ENCODE data around the gene ZNF518A.

Gene ZNF518A

GRCh38 chr10:96093948-96094347 lies 36.1 kb upstream of the ZNF518A start:
- H4K91ac ChIP-seq (ENCODE audit: low read length) = no peak overlapping the region
- no peaks in the 10 kb centered on the region for H3K9me3 ChIP-seq (ENCODE audit: control insufficient read depth, low read length)
- no peak overlapping the region for H3K18ac ChIP-seq (ENCODE audit: low read depth in 1 of 2, low read length in 2 of 2)
- DNase-seq = no peak
- H2BK12ac ChIP-seq (ENCODE audit: low read length in 2 of 2) = no peak overlapping the region
- 100% methylated on average over 1 of the region's 2 CpGs for WGBS
- H2AFZ ChIP-seq (ENCODE audit: low read depth, low read length) = no peak overlapping the region
- no peak overlapping the region for H3K4me3 ChIP-seq (ENCODE audit: insufficient read depth in 1 of 2, low read depth in 1 of 2, low read length in 2 of 2)
- H3K79me1 ChIP-seq (replicated peaks; ENCODE audit: low read length, poor library complexity, severe bottlenecking) = no peaks in the 10 kb centered on the region
- peaks cover 3% of the 10 kb centered on the region for H3K4me1 ChIP-seq (ENCODE audit: control insufficient read depth, insufficient read depth, low read depth, low read length)
- no peak overlapping the region for H2BK120ac ChIP-seq (ENCODE audit: low read depth, low read length)
- H2BK15ac ChIP-seq (ENCODE audit: low read depth, poor library complexity, severe bottlenecking) = no peak overlapping the region
- H2BK5ac ChIP-seq (ENCODE audit: low read depth, low read length, poor library complexity, severe bottlenecking) = no peak overlapping the region
- H2AK5ac ChIP-seq (ENCODE audit: low read length, severe bottlenecking) = no peak overlapping the region
- H3K27ac ChIP-seq (ENCODE audit: low read length, poor library complexity, severe bottlenecking) = no peak overlapping the region
- no peak overlapping the region for H3K14ac ChIP-seq (ENCODE audit: low read length in 2 of 2)
- H3K36me3 ChIP-seq (ENCODE audit: control insufficient read depth in 1 of 2, insufficient read depth in 2 of 2, low read depth in 1 of 2, low read length in 2 of 2) = no peaks in the 10 kb centered on the region
- H3K4ac ChIP-seq (ENCODE audit: low read depth in 1 of 2, low read length in 2 of 2) = no peak overlapping the region
- peaks cover 4 to 54% of the 10 kb centered on the region in 2 experiments for H3K27me3 ChIP-seq (ENCODE audit: control insufficient read depth in 1 of 2, insufficient read depth in 1 of 2, low read length in 2 of 2)
- H3K4me2 ChIP-seq (ENCODE audit: low read length, poor library complexity, severe bottlenecking) = no peak overlapping the region
- H3K9ac ChIP-seq (ENCODE audit: low read length) = no peak overlapping the region
- no peak overlapping the region for H3K23ac ChIP-seq (ENCODE audit: low read length in 2 of 2)
- H4K8ac ChIP-seq (ENCODE audit: low read length) = no peak overlapping the region

- Histone ChIP-seq H2BK120ac (ENCODE audit: low read depth, low read length) (no peak overlapping the region), H3K4me3 (ENCODE audit: insufficient read depth in 1 of 2, low read depth in 1 of 2, low read length in 2 of 2) (no peak overlapping the region), H2AK5ac (ENCODE audit: low read length, severe bottlenecking) (no peak overlapping the region), H3K4ac (ENCODE audit: low read depth in 1 of 2, low read length in 2 of 2) (no peak overlapping the region), H3K4me2 (ENCODE audit: low read length, poor library complexity, severe bottlenecking) (no peak overlapping the region), H2BK5ac (ENCODE audit: low read depth, low read length, poor library complexity, severe bottlenecking) (no peak overlapping the region), H3K27ac (ENCODE audit: low read length, poor library complexity, severe bottlenecking) (no peak overlapping the region), H3K4me1 (ENCODE audit: control insufficient read depth, insufficient read depth, low read depth, low read length) (no peaks in the 10 kb centered on the region), H3K23ac (ENCODE audit: low read length in 2 of 2) (no peak overlapping the region), H2BK12ac (ENCODE audit: low read length in 2 of 2) (no peak overlapping the region), H3K9me3 (ENCODE audit: control insufficient read depth, low read length) (no peaks in the 10 kb centered on the region), H3K18ac (ENCODE audit: low read depth in 1 of 2, low read length in 2 of 2) (no peak overlapping the region), H4K91ac (ENCODE audit: low read length) (no peak overlapping the region), H3K27me3 (ENCODE audit: control insufficient read depth in 1 of 2, insufficient read depth in 1 of 2, low read length in 2 of 2) (peaks cover 4 to 54% of the 10 kb centered on the region in 2 experiments), H4K8ac (ENCODE audit: low read length) (no peak overlapping the region), H3K9ac (ENCODE audit: low read length) (no peak overlapping the region), H2AFZ (ENCODE audit: low read depth, low read length) (no peak overlapping the region), H2BK15ac (ENCODE audit: low read depth, poor library complexity, severe bottlenecking) (no peak overlapping the region), H3K36me3 (ENCODE audit: control insufficient read depth in 1 of 2, insufficient read depth in 2 of 2, low read depth in 1 of 2, low read length in 2 of 2) (no peaks in the 10 kb centered on the region), H3K79me1 (replicated peaks; ENCODE audit: low read length, poor library complexity, severe bottlenecking) (no peaks in the 10 kb centered on the region), H3K14ac (ENCODE audit: low read length in 2 of 2) (no peak overlapping the region)
- DNase-seq = no peak
- WGBS = 67% methylated on average over 1 of the region's 1 CpG
These were observed 33.1 kb upstream of the ZNF518A start for GRCh38 chr10:96096958-96097357.

- H2BK120ac ChIP-seq (ENCODE audit: low read depth, low read length) = no peak overlapping the region
- no peak overlapping the region for H4K8ac ChIP-seq (ENCODE audit: low read length)
- no peaks in the 10 kb centered on the region for H3K4me1 ChIP-seq (ENCODE audit: control insufficient read depth, insufficient read depth, low read depth, low read length)
- no peak overlapping the region for H3K18ac ChIP-seq (ENCODE audit: low read depth in 1 of 2, low read length in 2 of 2)
- H4K91ac ChIP-seq (ENCODE audit: low read length) = no peak overlapping the region
- no peaks in the 10 kb centered on the region for H3K9me3 ChIP-seq (ENCODE audit: control insufficient read depth, low read length)
- no peak overlapping the region for H2AK5ac ChIP-seq (ENCODE audit: low read length, severe bottlenecking)
- H2BK15ac ChIP-seq (ENCODE audit: low read depth, poor library complexity, severe bottlenecking) = no peak overlapping the region
- 89% methylated on average over 1 of the region's 3 CpGs for WGBS
- peaks cover 3 to 47% of the 10 kb centered on the region in 2 experiments for H3K27me3 ChIP-seq (ENCODE audit: control insufficient read depth in 1 of 2, insufficient read depth in 1 of 2, low read length in 2 of 2)
- no peak overlapping the region for H2BK5ac ChIP-seq (ENCODE audit: low read depth, low read length, poor library complexity, severe bottlenecking)
- H2AFZ ChIP-seq (ENCODE audit: low read depth, low read length) = no peak overlapping the region
- H3K4me2 ChIP-seq (ENCODE audit: low read length, poor library complexity, severe bottlenecking) = no peak overlapping the region
- H2BK12ac ChIP-seq (ENCODE audit: low read length in 2 of 2) = no peak overlapping the region
- no peak overlapping the region for H3K4ac ChIP-seq (ENCODE audit: low read depth in 1 of 2, low read length in 2 of 2)
- H3K14ac ChIP-seq (ENCODE audit: low read length in 2 of 2) = no peak overlapping the region
- no peak overlapping the region for H3K27ac ChIP-seq (ENCODE audit: low read length, poor library complexity, severe bottlenecking)
- no peaks in the 10 kb centered on the region for H3K36me3 ChIP-seq (ENCODE audit: control insufficient read depth in 1 of 2, insufficient read depth in 2 of 2, low read depth in 1 of 2, low read length in 2 of 2)
- no peak overlapping the region for H3K23ac ChIP-seq (ENCODE audit: low read length in 2 of 2)
- H3K9ac ChIP-seq (ENCODE audit: low read length) = no peak overlapping the region
- DNase-seq = no peak
- no peak overlapping the region for H3K4me3 ChIP-seq (ENCODE audit: insufficient read depth in 1 of 2, low read depth in 1 of 2, low read length in 2 of 2)
- H3K79me1 ChIP-seq (replicated peaks; ENCODE audit: low read length, poor library complexity, severe bottlenecking) = no peaks in the 10 kb centered on the region
These were observed 32.2 kb upstream of the ZNF518A start for GRCh38 chr10:96097865-96098264.

- Histone ChIP-seq H3K14ac (ENCODE audit: low read length in 2 of 2) (no peak overlapping the region), H2AFZ (ENCODE audit: low read depth, low read length) (no peak overlapping the region), H3K4me2 (ENCODE audit: low read length, poor library complexity, severe bottlenecking) (no peak overlapping the region), H3K27me3 (ENCODE audit: control insufficient read depth in 1 of 2, insufficient read depth in 1 of 2, low read length in 2 of 2) (peaks cover 3 to 8% of the 10 kb centered on the region in 2 experiments), H3K27ac (ENCODE audit: low read length, poor library complexity, severe bottlenecking) (no peak overlapping the region), H3K9me3 (ENCODE audit: control insufficient read depth, low read length) (no peaks in the 10 kb centered on the region), H3K18ac (ENCODE audit: low read depth in 1 of 2, low read length in 2 of 2) (no peak overlapping the region), H2BK120ac (ENCODE audit: low read depth, low read length) (no peak overlapping the region), H3K4ac (ENCODE audit: low read depth in 1 of 2, low read length in 2 of 2) (no peak overlapping the region), H3K79me1 (replicated peaks; ENCODE audit: low read length, poor library complexity, severe bottlenecking) (no peaks in the 10 kb centered on the region), H3K23ac (ENCODE audit: low read length in 2 of 2) (no peak overlapping the region), H3K9ac (ENCODE audit: low read length) (no peak overlapping the region), H4K8ac (ENCODE audit: low read length) (no peak overlapping the region), H4K91ac (ENCODE audit: low read length) (no peak overlapping the region), H2BK15ac (ENCODE audit: low read depth, poor library complexity, severe bottlenecking) (no peak overlapping the region), H2BK5ac (ENCODE audit: low read depth, low read length, poor library complexity, severe bottlenecking) (no peak overlapping the region), H3K4me1 (ENCODE audit: control insufficient read depth, insufficient read depth, low read depth, low read length) (no peaks in the 10 kb centered on the region), H3K4me3 (ENCODE audit: insufficient read depth in 1 of 2, low read depth in 1 of 2, low read length in 2 of 2) (no peak overlapping the region), H2BK12ac (ENCODE audit: low read length in 2 of 2) (no peak overlapping the region), H2AK5ac (ENCODE audit: low read length, severe bottlenecking) (no peak overlapping the region), H3K36me3 (ENCODE audit: control insufficient read depth in 1 of 2, insufficient read depth in 2 of 2, low read depth in 1 of 2, low read length in 2 of 2) (no peaks in the 10 kb centered on the region)
- WGBS = 42% methylated on average over 3 of the region's 3 CpGs
- no peak for DNase-seq
These were observed 22.5 kb upstream of the ZNF518A start for GRCh38 chr10:96107623-96108038.
